GM19452 (cell line): ENCODE measurements around the gene ZDHHC6.
"Not testable (repeated sequence)": the region's sequence is repeated elsewhere in the genome, so short reads cannot be mapped to it uniquely, and the experiment has no call there.

ENCODE experiments used
- ATAC-seq: cut with Tn5 transposase; IDR thresholded peaks from one replicate; pipeline ENCODE4 v1.9.1; 2021; ENCODE audit not compliant: unreplicated experiment

The ZDHHC6 gene

DNA sequence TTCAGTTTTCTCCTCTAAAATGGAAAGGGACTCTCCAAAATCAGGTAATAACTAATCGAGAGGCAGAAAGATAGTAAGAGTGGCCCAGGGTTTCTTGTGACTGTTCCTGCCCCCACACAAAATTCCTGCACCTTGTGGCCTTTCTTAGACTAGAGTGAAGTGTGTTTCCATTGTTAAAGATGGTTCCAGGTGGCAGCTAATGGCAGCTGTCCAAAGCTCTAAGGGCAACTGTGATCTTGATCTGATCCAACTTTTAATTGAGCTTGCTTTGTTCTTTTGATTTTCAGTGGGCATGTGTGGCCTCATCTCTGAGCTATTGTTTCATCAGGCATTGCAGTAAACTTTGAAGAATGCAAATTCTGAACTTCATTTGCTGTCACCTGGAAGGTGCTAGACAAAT is 53.4 kb downstream of the ZDHHC6 start:
- no peak for ATAC-seq

DNA sequence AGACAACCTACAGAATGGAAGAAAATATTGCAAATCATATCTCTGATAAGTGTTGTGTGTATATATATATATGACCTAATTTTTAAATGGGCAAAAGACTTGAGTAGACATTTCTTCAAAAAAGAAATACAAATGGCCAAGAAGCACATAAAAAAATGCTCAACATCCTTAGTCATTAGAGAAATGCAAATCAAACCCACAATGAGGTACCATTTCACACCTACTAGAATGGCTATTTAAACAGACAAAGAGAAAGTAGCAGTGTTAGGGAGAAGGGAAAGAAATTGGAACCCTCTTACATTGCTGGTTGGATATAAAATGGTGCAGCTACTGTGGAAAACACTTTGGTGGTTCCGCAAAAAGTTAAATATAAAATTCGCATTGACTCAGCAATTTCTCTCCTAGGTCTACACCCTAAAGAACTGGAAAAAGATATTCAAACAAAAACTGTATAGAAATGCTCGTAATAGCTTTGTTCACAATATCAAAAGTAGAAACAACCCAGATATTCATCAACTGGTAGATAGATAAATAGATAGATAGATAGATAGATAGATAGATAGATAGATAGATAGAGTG is 56.5 kb downstream of the ZDHHC6 start:
- no peak for ATAC-seq

DNA sequence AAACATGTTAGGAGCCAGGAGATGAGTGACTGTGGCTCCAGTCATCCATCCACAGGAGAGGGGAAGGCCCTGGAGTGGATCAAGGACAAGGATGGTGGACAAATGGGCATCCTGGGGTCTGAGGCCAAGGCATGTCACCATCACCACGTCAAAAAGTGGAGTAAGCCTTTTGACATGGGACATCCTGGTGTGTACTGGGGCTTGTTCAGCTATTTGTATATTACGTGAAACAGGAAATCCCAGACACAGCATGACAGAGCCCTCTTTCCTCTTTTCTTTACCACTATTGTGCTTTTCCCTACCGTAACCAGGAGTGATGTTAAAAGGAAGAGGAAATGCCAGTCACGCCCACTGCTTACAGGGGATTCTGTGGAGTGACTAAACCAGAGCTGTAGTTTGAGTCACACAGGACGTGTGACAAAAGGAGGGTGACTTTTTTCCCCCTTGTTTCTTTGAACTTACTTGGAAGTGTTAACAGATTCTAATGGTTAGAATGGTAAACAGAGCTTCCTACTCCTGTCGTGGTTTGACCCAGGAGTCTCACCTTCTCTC is 57.4 kb downstream of the ZDHHC6 start:
- peak; percentile 64 for ATAC-seq

DNA sequence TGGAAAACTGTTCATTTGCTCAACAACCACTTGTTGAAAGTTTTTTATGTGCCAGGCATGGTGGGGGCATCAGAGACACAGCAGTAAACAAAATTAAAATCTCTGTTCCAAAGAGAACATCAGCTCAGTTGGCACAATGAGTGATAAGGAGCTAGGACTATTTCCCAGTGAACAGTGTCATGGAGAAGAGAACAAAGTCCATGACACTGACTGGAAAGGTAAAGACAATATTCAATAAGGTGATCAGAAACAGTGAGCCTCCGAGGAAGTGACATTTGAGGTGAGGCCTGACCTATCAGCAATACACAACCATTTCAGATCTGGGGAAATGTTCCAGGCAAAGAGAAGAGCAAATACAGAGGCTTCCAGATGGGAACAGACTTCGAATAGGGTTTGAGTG is 58.2 kb downstream of the ZDHHC6 start:
- ATAC-seq = no peak

DNA sequence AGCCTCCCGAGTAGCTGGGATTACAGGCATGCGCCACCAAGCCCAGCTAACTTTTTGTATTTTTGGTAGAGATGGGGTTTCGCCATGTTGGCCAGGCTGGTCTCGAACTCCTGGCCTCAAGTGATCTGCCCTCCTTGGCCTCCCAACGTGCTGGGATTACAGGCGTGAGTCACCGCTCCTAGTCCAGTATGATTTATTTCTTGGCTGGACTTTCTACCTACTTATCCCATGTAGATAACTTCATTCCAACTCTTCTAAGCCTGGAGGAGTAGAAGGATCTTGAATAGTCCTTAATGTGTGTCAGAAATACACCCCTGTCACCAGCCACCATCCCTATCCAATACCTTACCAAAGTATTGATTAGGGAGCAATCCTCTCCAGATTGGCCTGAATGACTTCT is 58.7 kb downstream of the ZDHHC6 start:
- ATAC-seq = not testable (repeated sequence)

DNA sequence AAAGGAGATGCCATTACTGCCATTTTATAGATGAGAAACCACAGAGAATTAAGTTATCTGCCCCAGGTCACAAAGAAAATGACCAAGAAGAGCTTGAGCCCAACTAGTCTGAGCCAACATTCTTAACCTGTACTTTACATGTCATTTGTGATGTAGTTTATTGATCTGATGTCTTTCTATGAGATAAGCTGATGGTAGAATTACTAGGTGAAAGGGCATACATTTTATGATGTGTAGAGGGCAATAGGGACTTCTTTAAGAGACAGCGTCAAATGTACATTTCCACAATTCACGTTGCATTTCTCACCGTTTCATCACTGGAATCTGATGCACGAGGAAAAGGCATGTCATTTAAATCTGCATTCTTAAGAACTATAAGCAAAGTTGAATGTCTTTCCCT is 61.5 kb downstream of the ZDHHC6 start:
- no peak for ATAC-seq

DNA sequence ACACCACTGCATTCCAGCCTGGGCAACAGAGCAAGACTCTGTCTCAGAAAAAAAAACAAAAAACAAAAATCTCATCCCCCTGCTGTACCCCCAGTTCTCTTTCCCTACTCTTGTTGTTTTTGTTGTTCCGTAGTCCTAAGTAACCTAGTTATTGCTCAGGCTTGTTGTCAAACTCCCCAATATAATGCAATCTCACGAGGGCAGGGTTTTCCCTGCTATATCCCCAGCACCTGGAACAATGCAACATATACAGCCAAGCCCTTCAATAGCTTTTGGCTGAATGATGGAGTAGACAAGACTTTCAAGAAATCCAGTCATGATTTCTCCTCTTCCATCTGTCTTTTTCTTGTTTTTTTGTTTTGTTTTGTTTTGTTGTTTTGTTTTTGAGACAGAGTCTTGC is 62.6 kb downstream of the ZDHHC6 start:
- ATAC-seq = no peak

DNA sequence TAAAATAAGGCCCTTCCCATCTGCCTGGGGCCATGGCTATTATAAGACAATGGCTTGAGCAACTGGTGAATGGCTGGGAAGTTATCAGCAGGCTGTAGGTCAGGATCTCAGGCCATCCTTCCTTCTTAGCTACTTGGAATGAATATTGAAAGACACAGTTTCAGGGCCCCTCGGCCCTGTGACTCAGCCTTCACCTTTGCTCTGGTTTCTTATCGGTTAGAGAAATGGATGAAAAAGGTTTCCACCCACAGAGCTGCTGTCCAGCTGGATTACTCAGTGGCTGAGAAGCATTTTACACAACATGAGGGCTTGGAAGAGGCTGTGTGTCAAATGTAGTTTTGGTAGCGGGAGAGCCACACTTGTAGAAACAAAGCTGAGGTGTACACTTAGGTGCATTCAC is 63.4 kb downstream of the ZDHHC6 start:
- ATAC-seq = no peak

DNA sequence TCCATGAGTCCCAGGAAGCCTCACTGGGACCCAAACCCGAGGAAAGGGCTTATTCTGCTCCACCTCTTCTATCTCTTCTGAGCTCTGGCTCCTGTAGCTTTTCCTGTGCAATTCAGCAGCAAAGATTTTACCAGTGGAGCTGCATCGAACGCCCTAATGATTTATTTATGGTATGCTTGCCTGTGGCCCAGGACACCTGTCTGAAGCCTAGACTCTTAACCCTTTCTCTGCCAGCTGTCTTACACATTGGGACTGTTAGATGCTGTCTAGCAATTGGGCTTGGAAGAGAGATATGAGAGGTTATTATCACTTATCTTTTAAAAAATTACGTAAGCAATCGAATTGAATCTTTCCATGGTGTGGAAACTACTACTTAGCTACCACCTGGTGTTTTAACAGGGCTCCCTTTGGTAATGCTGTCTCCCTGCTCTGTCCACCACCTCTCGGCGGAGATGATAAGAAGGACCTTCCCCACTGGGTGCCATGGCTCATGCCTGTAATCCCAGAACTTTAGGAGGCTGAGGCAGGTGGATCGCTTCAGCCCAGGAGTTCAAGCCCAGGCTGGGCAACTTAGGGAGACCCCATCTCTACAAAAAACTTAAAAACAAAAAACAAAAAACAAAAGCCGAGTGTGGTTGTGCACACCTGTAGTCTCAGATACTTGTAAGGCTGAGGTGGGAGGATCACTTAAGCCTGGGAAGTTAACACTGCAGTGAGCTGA is 64.0 kb downstream of the ZDHHC6 start:
- ATAC-seq = no peak
